ENCODE data around the gene IL4.

IL4 gene

GRCh38 chr5:132695956-132696355 lies 22.2 kb downstream of the IL4 start:
- DNase-seq (ENCODE audit: low read depth) = no peak

GRCh38 chr5:132704875-132705274 lies 31.1 kb downstream of the IL4 start:
- DNase-seq (ENCODE audit: low read depth) = no peak

- no peak for DNase-seq (ENCODE audit: low read depth)
These were observed 34.9 kb downstream of the IL4 start for GRCh38 chr5:132708645-132709044.

- no peak for DNase-seq (ENCODE audit: low read depth)
These were observed 40.9 kb downstream of the IL4 start for GRCh38 chr5:132714456-132715307.

GRCh38 chr5:132718544-132719312 lies 44.9 kb downstream of the IL4 start:
- no peak for DNase-seq (ENCODE audit: low read depth)

GRCh38 chr5:132725745-132726144 lies 52.0 kb downstream of the IL4 start:
- no peak for DNase-seq (ENCODE audit: low read depth)

GRCh38 chr5:132729896-132730295 lies 56.1 kb downstream of the IL4 start:
- no peak for DNase-seq (ENCODE audit: low read depth)
